ENCODE data around the gene ATP1A2.
"Not testable (repeated sequence)": the region's sequence is repeated elsewhere in the genome, so short reads cannot be mapped to it uniquely, and the experiment has no call there.

ATP1A2 gene

DNA sequence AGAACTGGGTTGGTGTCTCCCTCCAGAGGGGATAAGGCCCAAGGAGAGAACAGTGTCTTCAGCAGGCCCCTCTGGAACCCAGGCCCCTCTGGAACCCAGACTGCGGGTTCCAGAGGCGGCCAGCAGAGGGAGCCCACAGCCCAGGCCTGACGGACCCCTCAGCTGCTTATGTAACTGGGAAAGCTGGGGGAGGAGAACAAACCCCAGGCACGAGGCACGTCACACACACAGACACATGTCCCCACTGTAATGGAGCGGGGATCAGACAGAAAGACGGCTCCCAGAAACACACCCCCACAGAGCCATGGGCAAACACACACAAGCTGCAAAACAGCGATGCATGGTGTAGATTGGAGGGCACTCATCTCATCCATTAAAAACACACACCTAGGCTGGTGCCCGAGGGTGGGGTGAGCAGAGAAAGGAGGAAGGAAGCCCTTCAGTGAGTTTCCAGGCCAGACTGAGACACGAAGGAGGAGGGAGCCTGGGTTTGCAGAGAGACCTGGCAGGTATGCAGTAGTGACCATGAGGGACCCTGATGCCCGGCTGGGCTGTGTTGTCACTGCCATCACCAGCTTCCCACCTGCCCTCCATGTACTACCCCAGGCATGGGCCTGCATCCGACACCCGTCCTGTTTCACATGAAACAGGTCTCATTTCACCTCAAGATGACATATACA is 14.4 kb upstream of the ATP1A2 start:
- ATAC-seq: peak; percentile 30

GRCh38 chr1:160101717-160102522 is 13.6 kb upstream of the ATP1A2 start:
- ATAC-seq: no peak
- DNase-seq: no peak

More for the DNA sequence above, 14.4 kb upstream of the ATP1A2 start:
- DNase-seq: peak; percentile 83

DNA sequence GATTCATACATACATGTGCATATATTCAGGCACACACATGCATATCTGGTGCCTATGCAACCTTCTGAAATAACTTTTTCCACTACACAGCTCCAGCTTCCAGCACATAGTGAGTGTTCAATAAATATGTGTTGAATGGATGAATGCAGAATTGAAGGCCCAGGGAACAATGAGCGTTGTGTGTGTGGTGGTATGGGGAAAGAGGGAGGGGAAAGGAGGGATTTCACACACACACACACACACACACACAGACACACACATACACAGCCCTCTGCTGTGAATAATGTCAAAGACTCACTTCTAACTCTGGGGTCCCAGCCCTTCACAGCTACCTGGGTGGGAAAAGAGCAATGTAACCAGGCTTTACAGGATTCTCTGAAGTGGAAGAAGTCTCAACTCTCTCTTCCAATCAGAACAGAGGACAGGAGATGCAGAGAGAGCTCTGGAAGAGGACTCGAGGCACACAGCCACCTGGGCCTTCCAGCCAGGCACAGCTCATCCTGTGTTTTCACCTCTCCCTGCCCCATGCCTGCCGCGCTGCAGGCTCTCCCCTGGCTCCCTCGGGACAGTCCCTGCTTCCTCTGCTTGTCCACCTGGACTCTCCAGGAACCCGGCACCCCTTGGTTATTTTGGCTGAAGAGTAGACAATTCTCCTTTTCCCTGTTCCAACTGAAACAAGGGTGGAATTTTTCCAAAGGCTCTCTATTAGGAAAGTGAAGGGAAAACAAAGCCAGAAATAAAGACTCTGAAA is 11.7 kb upstream of the ATP1A2 start:
- ATAC-seq: no peak
- no peak for DNase-seq

GRCh38 chr1:160104486-160104885 is 11.1 kb upstream of the ATP1A2 start:
- ATAC-seq: no peak
- DNase-seq: no peak

- DNase-seq (no peak), ATAC-seq (no peak)
Measured at GRCh38 chr1:160105155-160105554, 10.4 kb upstream of the ATP1A2 start.

DNA sequence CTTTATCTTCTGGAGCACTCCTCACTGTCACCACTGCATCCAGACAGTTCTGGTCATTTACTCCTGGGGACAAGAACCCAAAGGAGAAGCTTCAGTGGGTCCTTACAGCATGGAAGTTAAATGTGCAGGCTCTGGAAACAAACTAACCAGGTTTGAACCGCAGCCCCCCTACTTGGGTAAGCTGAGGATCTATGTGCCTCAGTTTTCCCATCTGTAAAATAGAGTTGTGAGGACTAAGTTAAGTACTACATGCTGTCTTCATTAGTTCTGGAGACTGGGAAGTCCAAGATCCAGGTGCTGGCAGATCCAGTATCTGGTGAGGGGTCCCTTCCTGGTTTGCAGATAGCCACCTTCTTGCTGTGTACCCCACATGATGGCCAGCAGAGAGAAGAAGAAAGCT is 8.0 kb upstream of the ATP1A2 start:
- ATAC-seq (no peak), DNase-seq (no peak)

DNA sequence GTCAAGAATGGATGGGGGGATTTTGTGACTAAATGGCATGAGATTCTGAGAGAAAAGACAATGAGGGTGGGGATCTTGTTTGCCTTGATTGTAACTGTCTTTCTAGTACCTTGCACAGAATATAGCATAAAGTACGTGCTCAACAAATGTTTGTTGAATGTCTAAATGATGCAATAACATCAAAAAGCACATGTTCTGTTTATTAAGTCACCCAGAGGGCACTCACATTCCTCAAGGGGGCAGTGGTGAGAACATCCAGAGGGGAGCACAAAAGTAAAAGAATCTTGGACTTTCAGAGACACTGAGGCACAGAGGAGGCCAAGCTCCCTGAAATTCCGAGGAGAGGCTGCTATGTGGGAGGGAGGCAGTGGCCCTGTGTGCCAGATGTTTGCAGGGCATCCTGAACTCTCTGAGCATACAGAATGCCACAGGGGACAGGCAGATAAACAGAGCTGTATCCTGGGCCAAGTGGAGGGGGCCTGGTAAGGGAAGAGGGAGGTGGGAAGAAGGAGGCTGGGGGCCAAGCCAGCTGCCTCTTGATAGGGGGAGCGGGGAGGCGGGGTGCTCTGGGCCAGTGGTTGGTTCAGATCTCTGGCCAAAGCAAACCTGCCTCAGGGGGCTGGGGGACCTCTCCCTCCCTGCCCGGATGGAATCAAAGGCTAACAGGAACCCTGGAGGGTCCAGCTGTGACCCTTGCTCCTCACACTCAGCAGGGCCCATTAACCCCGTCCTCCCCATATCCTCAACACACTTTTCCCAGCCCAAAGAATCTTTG is 6.5 kb upstream of the ATP1A2 start:
- ATAC-seq (no peak), DNase-seq (peak; percentile 52)

DNA sequence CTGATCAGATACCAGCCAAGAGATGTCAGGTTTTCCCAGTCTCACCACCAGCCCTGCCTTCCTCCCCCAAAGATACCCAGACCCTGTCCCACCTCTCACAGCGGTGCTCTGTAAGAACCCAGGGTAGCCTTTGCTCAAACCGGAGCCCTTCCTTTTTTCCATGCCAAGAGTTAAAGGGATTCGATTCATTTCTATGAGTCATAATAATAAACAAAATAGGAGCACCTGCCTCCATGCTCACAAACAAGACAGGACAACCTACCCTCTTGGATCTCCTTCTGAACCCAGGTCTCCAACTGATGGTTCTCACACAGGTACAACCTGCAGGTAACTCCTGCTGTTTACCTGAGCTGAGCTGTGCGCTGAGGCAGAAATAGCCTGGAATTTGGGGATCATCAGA is 5.9 kb upstream of the ATP1A2 start:
- DNase-seq: no peak

GRCh38 chr1:160111462-160111861 is 4.1 kb upstream of the ATP1A2 start:
- not testable (repeated sequence) for ATAC-seq

More for the DNA sequence above, 5.9 kb upstream of the ATP1A2 start:
- ATAC-seq: no peak

DNA sequence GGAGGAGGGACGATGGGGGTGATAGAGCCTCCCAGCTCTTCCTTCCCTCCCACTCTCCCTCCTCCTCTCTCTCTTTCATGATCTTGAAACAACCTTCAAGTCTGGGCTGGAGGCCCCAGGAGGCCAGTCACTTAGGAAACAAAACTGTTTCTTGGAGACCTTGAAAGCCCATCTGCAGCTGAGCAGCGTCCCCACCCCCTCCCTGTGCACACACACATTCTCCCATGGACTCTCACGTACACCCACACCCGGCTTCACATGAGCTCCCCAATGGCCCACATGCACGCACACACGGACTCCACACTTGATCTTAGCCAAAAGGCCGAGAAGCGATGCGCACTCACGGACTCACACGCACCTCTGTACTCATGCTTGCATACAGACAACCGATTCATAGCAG is 3.2 kb upstream of the ATP1A2 start:
- ATAC-seq (peak; percentile 8), DNase-seq (no peak)

More at GRCh38 chr1:160111462-160111861, 4.1 kb upstream of the ATP1A2 start:
- DNase-seq: not testable (repeated sequence)

DNA sequence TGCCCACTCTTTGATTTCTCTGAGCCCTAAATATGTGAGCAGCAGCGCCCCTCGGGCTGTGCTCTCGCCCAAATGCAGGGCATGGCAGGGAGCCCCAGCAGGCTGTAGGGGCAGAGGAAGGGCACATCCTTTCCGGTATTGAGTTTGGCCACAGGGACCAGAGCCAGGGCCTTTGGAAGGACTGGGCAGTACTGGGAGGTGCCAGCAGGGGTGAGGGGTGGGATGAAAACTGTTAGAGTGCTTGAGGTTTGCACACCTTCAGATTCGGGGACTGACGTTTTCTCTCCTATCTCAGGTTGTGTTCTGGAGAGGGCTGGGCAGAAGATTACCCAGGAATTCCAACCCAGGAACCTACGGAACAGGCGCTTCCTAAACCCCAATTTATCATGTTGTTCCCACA is 2.2 kb upstream of the ATP1A2 start:
- DNase-seq (no peak), ATAC-seq (no peak)

DNA sequence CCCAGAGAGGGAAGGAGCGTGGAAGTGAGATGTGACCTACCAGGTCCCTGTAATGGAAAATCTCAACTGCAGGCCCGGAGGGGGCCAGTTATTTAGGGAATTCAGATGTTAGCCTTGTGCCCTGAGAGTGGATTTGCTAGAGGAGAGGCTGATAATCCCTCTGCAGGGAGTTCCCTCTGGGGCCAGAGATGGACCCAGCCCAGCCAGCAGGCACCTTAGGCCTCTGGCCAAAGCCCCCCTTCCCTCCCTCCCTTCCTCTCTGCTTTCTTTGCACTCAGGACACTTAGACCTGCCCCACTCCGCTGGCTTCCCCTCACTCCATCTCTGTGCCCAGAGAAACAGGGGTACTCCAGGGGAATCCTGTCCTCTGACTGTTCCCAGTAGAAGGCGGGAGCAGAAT is 1.5 kb upstream of the ATP1A2 start:
- ATAC-seq (no peak), DNase-seq (no peak)

- ATAC-seq (no peak), DNase-seq (no peak)
Measured at GRCh38 chr1:160116283-160117147, 956 bp downstream of the ATP1A2 start.

- no peak for DNase-seq
- ATAC-seq: no peak
Measured at GRCh38 chr1:160117300-160117699, 1.7 kb downstream of the ATP1A2 start.

DNA sequence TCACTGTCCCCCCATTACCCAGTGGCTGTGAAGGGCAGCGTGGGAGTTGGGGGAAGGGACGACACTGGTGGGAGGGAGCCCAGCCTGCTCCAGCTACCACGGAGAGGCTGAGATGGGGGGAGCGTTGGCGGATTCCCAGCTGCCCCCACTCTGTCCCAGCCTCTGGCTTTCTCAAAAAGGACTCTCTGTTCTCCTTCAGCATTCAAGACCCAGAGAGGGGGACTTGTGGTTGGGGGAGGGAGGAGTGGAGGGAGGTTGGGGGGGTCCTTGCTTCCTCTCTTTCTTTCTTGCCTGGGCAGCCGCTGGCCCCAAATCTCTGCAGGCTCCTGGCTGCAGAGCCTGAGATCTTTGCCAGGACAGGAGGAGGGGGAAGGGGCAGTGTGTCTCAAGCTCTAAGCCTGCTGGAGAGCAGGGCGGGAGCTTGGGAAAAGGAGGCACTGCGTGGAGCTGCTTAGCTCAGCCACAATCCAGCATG is 2.2 kb downstream of the ATP1A2 start:
- DNase-seq (no peak), ATAC-seq (no peak)

- no peak for ATAC-seq
Measured at GRCh38 chr1:160118928-160119327, 3.4 kb downstream of the ATP1A2 start.

DNA sequence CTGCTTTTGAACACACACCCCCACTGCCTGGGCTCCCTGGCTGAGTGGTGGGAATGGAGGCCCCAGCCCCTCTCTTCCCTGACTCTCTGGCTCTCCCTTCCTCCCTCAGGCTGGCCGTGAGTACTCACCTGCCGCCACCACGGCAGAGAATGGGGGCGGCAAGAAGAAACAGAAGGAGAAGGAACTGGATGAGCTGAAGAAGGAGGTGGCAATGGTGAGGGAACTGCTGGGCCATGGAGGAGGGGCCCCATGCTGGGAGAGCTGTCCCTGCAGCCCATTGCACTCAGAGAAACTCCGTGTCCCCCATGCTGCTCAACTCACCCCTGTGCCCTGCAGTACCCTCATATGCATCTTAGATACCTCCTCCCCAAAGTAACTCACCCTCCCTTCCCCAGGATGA is 5.2 kb downstream of the ATP1A2 start:
- ATAC-seq (no peak), DNase-seq (no peak)

More at GRCh38 chr1:160118928-160119327, 3.4 kb downstream of the ATP1A2 start:
- DNase-seq: no peak

DNA sequence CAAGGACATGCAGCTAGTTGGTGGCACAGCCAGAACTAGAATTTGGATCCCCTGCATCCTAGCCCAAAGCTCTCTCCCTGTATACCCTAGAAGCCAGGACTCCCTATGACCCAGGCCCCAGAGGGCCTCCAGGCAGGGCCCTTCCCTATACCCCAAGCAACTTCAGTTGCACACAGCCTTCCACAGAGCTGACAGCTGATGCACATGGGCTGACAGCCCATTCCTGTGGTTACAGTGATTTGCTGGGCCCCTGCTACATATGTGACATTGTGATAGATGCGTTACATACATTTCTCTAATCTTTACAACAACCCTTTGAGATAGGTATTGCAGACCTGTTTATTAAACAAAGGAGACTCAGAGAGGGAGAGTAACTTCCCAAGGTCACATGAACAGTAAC is 5.8 kb downstream of the ATP1A2 start:
- DNase-seq (no peak), ATAC-seq (no peak)

DNA sequence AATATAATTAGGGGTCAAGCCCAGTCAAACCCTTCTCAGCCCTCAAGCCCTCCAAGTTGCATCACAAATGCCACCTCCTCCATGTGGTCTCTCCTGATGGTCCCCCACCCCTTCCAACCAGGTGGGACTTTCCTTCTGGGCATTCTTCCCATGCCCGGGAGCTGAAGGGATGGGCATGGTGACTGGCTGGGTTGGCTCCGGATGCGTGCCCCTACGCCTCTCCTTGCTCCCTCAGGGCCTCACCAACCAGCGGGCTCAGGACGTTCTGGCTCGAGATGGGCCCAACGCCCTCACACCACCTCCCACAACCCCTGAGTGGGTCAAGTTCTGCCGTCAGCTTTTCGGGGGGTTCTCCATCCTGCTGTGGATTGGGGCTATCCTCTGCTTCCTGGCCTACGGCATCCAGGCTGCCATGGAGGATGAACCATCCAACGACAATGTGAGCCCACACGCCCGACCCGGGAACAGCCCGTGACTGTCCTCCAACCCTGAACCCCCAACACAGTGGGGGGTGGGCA is 7.5 kb downstream of the ATP1A2 start:
- DNase-seq (no peak), ATAC-seq (no peak)

GRCh38 chr1:160123726-160124125 is 8.2 kb downstream of the ATP1A2 start:
- no peak for ATAC-seq
- no peak for DNase-seq
